ENCODE data around the gene BUD23. TPM values are rescaled to one million over a fixed set of nuclear protein-coding genes. Genes with fewer than 3 reads are reported as not detected.
"Not testable (repeated sequence)": the region's sequence is repeated elsewhere in the genome, so short reads cannot be mapped to it uniquely, and the experiment has no call there.

BUD23 gene
- polyA plus RNA-seq, 3 donors, result 82.1 to 105 (median 96.3) TPM

GRCh38 chr7:73690646-73691045 lies 7.2 kb downstream of the BUD23 start:
- DNase-seq, result no peak

- no peak for DNase-seq
Measured at GRCh38 chr7:73696372-73696771, 13.0 kb downstream of the BUD23 start.

GRCh38 chr7:73698410-73698809 lies 15.0 kb downstream of the BUD23 start:
- DNase-seq, result no peak

GRCh38 chr7:73699370-73700068 lies 16.1 kb downstream of the BUD23 start:
- DNase-seq, result no peak

GRCh38 chr7:73700069-73700423 lies 16.6 kb downstream of the BUD23 start:
- DNase-seq, result no peak

- no peak for DNase-seq
Measured at GRCh38 chr7:73700581-73701134, 17.3 kb downstream of the BUD23 start.

GRCh38 chr7:73701357-73701995 lies 18.1 kb downstream of the BUD23 start:
- no peak for DNase-seq

- DNase-seq, result no peak
Measured at GRCh38 chr7:73702226-73702625, 18.8 kb downstream of the BUD23 start.

- DNase-seq, result no peak
Measured at GRCh38 chr7:73702665-73703064, 19.3 kb downstream of the BUD23 start.

- no peak for DNase-seq
Measured at GRCh38 chr7:73703225-73703624, 19.8 kb downstream of the BUD23 start.

- DNase-seq, result peak; percentile 68
Measured at GRCh38 chr7:73703757-73704639, 20.6 kb downstream of the BUD23 start.

- no peak for DNase-seq
Measured at GRCh38 chr7:73704640-73705550, 21.5 kb downstream of the BUD23 start.

GRCh38 chr7:73705551-73705920 lies 22.1 kb downstream of the BUD23 start:
- DNase-seq, result no peak

- no peak for DNase-seq
Measured at GRCh38 chr7:73706126-73707044, 23.0 kb downstream of the BUD23 start.

GRCh38 chr7:73707045-73707631 lies 23.7 kb downstream of the BUD23 start:
- DNase-seq, result no peak

GRCh38 chr7:73708961-73709549 lies 25.7 kb downstream of the BUD23 start:
- DNase-seq, result no peak

- DNase-seq, result no peak
Measured at GRCh38 chr7:73712773-73713172, 29.4 kb downstream of the BUD23 start.

GRCh38 chr7:73713319-73713718 lies 29.9 kb downstream of the BUD23 start:
- DNase-seq, result not testable (repeated sequence)

- no peak for DNase-seq
Measured at GRCh38 chr7:73715648-73716317, 32.4 kb downstream of the BUD23 start.
